Kidney (tissue), 14 donors: ENCODE data around the gene OOSP1. TPM values are rescaled to one million over a fixed set of nuclear protein-coding genes. Genes with fewer than 3 reads are reported as not detected.
"Not testable (repeated sequence)": the region's sequence is repeated elsewhere in the genome, so short reads cannot be mapped to it uniquely, and the experiment has no call there.

Experiments used
- DNase-seq, 5 donors: peaks; one replicate each; pipeline ENCODE4 v3.0.0-alpha.2; 2013 to 2020
- FAIRE-seq: peaks from 2 replicates; lab custom pipeline; 2012; peaks lifted over from hg19 to GRCh38; lab: Jason Lieb, UNC
- H3K27ac ChIP-seq, 2 donors: one replicate each; pipeline ENCODE4 v1.7.0; 2013; ENCODE audit warnings: low read depth in 2 of 2, low read length in 2 of 2, inconsistent platforms in 1 of 2
- H3K27me3 ChIP-seq: one replicate; pipeline ENCODE4 v1.7.1; 2013; ENCODE audit warnings: low read length, inconsistent platforms; ENCODE audit not compliant: control insufficient read depth, insufficient read depth
- H3K36me3 ChIP-seq, 3 donors: one replicate each; pipeline versions ENCODE4 v1.7.0 to v1.7.1; 2013; ENCODE audit warnings: low read length in 3 of 3, control low read depth in 1 of 3, inconsistent platforms in 1 of 3; ENCODE audit not compliant: insufficient read depth in 3 of 3, control insufficient read depth in 2 of 3
- H3K4me1 ChIP-seq, 3 donors: one replicate each; pipeline versions ENCODE4 v1.7.0 to v1.7.1; 2013; ENCODE audit warnings: low read length in 3 of 3, inconsistent platforms in 1 of 3, low read depth in 1 of 3; ENCODE audit not compliant: control insufficient read depth in 2 of 3, insufficient read depth in 2 of 3
- H3K4me3 ChIP-seq, 3 donors: one replicate each; pipeline versions ENCODE4 v1.7.0 to v1.8.1; 2013; ENCODE audit warnings: low read length in 3 of 3, control low read depth in 1 of 3, inconsistent platforms in 1 of 3
- H3K9ac ChIP-seq, 3 donors: one replicate each; pipeline versions ENCODE4 v1.7.0 to v1.7.1; 2013; ENCODE audit warnings: low read length in 3 of 3, control low read depth in 1 of 3, inconsistent platforms in 1 of 3
- H3K9me3 ChIP-seq, 3 donors: one replicate each; pipeline versions ENCODE4 v1.7.0 to v1.7.1; 2013; ENCODE audit warnings: low read length in 3 of 3, control low read depth in 1 of 3, inconsistent platforms in 1 of 3; ENCODE audit not compliant: control insufficient read depth in 2 of 3, insufficient read depth in 1 of 3
- CTCF ChIP-seq: IDR thresholded peaks from 3 replicates; pipeline ENCODE4 v1.5.1; 2012; ENCODE audit warnings: mild to moderate bottlenecking, moderate library complexity, borderline replicate concordance; ENCODE audit not compliant: insufficient read depth; ENCODE audit errors: extremely low read depth
- intact Hi-C: fragments of 100-400 bp; cut with DNase I; formaldehyde crosslinking; loops from one replicate; pipeline ENCODE4 v1.11.1; 2022
- polyA plus RNA-seq: library from polyadenylated mRNA; stranded (reverse); fragments of 350-450 nt; fragmentation: Illumina TruSeq; extraction: RNeasy Lipid Tissue Mini Kit (QIAGEN cat#74804); gene quantifications from one replicate; pipeline ENCODE4 v1.2.3, GENCODE V29; 2014; ENCODE audit warnings: low read depth, low replicate concordance; ENCODE audit not compliant: insufficient read depth
- total RNA-seq: library from RNA; stranded (reverse); fragmentation: NEBNext Ultra II Directional; extraction: Animal tissue kit (Norgen Biotek cat#: 25700); gene quantifications from one replicate; pipeline ENCODE4 v1.2.1, GENCODE V29; 2021
- donor health status: control.
- donor health status: control.
- donor health status: control.
- donor health status: control.
- donor health status: control.
- donor health status: DM: yes; HTN: yes; CAD: no.
- donor health status: Normal renal cell carcinoma (clear cell type).

The OOSP1 gene
- total and polyA plus RNA-seq, 2 donors from 2014 or later, result not detected

- no peak for DNase-seq
- Histone ChIP-seq H3K4me3 (no peak overlapping the region), H3K9ac (no peak overlapping the region), H3K4me1 (no peaks in the 10 kb centered on the region), H3K9me3 (no peaks in the 10 kb centered on the region), H3K27ac (no peak overlapping the region), H3K27me3 (no peaks in the 10 kb centered on the region), H3K36me3 (no peaks in the 10 kb centered on the region)
- FAIRE-seq, result no peak
- intact Hi-C loops, result no loop called here
- TF ChIP-seq CTCF, result no peak
These were observed 30.2 kb downstream of the OOSP1 start for GRCh38 chr11:59968395-59968783.

- Histone ChIP-seq H3K9ac (no peak overlapping the region), H3K4me1 (no peaks in the 10 kb centered on the region), H3K27me3 (no peaks in the 10 kb centered on the region), H3K27ac (no peak overlapping the region), H3K36me3 (no peaks in the 10 kb centered on the region), H3K4me3 (no peak overlapping the region), H3K9me3 (no peaks in the 10 kb centered on the region)
- intact Hi-C loops, result no loop called here
- FAIRE-seq (no peak), DNase-seq (no peak)
- no peak for TF ChIP-seq CTCF
These were observed 34.9 kb downstream of the OOSP1 start for GRCh38 chr11:59973097-59973496.

- DNase-seq (no peak), FAIRE-seq (no peak)
- no peak overlapping the region for H3K9ac ChIP-seq
- no peaks in the 10 kb centered on the region for H3K4me1 ChIP-seq
- no peak overlapping the region for H3K27ac ChIP-seq
- H3K9me3 ChIP-seq, result no peaks in the 10 kb centered on the region
- intact Hi-C loops, result no loop called here
- no peak for TF ChIP-seq CTCF
- H3K36me3 ChIP-seq, result no peaks in the 10 kb centered on the region
- no peak overlapping the region for H3K4me3 ChIP-seq
- H3K27me3 ChIP-seq, result no peaks in the 10 kb centered on the region
These were observed 43.0 kb downstream of the OOSP1 start for GRCh38 chr11:59981106-59981770.

GRCh38 chr11:59982037-59982436, 43.8 kb downstream of the OOSP1 start:
- H3K36me3 ChIP-seq, intact Hi-C loops, DNase-seq, H3K9ac ChIP-seq, FAIRE-seq, H3K4me1 ChIP-seq, H3K27me3 ChIP-seq, H3K4me3 ChIP-seq, H3K27ac ChIP-seq, H3K9me3 ChIP-seq: not testable (repeated sequence)
